ENCODE measurements around the gene ACAD8. TPM values are rescaled to one million over a fixed set of nuclear protein-coding genes. Genes with fewer than 3 reads are reported as not detected.

ACAD8 gene
- total and polyA plus RNA-seq, 2 of the 4 experiments (the other 2 are of a cell fraction) = 11.1 to 21.2 TPM

GRCh38 chr11:134235399-134235798, 18.0 kb upstream of the ACAD8 start:
- Histone ChIP-seq H3K18ac (ENCODE audit: low read depth, low read length) (no peak overlapping the region), H4K20me1 (ENCODE audit: insufficient read depth, low read length) (peaks cover 17% of the 10 kb centered on the region), H4K8ac (ENCODE audit: low read depth in 2 of 2, low read length in 2 of 2) (no peak overlapping the region), H2BK120ac (ENCODE audit: low read depth, low read length) (no peak overlapping the region), H3K4me3 (ENCODE audit: insufficient read depth, low read depth, low read length) (no peak overlapping the region), H3K4me2 (ENCODE audit: low read depth, low read length) (no peak overlapping the region), H2BK15ac (ENCODE audit: low read depth, low read length) (no peak overlapping the region), H3K9me1 (ENCODE audit: insufficient read depth, low read length) (peaks cover 7% of the 10 kb centered on the region; the same call in 1 of the 2 replicates), H2AFZ (replicated peaks; ENCODE audit: low read length, poor library complexity) (no peak overlapping the region), H3K4ac (ENCODE audit: low read depth, low read length) (no peak overlapping the region), H2BK20ac (ENCODE audit: low read depth, low read length) (no peak overlapping the region), H3K4me1 (ENCODE audit: control insufficient read depth, insufficient read depth, low read length) (no peaks in the 10 kb centered on the region), H3K14ac (replicated peaks; ENCODE audit: low read depth, low read length) (no peak overlapping the region), H3K79me1 (ENCODE audit: low read depth in 1 of 2, low read length in 2 of 2) (peaks cover 14 to 45% of the 10 kb centered on the region in 2 experiments), H3K27me3 (ENCODE audit: control insufficient read depth, insufficient read depth, low read length) (no peaks in the 10 kb centered on the region), H3K9ac (ENCODE audit: low read depth, low read length) (no peak overlapping the region), H3K23ac (ENCODE audit: low read depth, low read length) (no peak overlapping the region), H2BK5ac (ENCODE audit: low read depth, low read length, poor library complexity, severe bottlenecking) (no peak overlapping the region), H4K91ac (ENCODE audit: insufficient read depth, low read depth, low read length) (no peak overlapping the region), H2AK9ac (replicated peaks; ENCODE audit: low read depth, low read length, poor library complexity) (no peak overlapping the region), H3K9me3 (ENCODE audit: control insufficient read depth, insufficient read depth, low read length) (no peaks in the 10 kb centered on the region), H3K56ac (ENCODE audit: extremely low read depth, insufficient read depth, low read length) (no peak overlapping the region), H4K5ac (ENCODE audit: low read depth, low read length) (no peak overlapping the region), H3K36me3 (ENCODE audit: control insufficient read depth, insufficient read depth, low read length) (peaks cover 17% of the 10 kb centered on the region), H3K27ac (ENCODE audit: insufficient read depth, low read length) (no peak overlapping the region), H2AK5ac (ENCODE audit: low read depth, low read length) (no peak overlapping the region)
- dilution Hi-C loops (cut with HindIII; ENCODE audit: low sequenced_read_pairs, unreplicated experiment) (no loop called here), intact Hi-C loops (cut with micrococcal nuclease) (no loop called here), in situ Hi-C loops (cut with MboI; ENCODE audit: low sequenced_read_pairs) (no loop called here)
- CTCF ChIA-PET = interaction anchor here (2.1 kb wide), 1 partner anchor 28 kb away, joined by 5 read pairs; no protein-coding TSS in a partner anchor
- ATAC-seq (ENCODE audit: low read depth) (no peak), DNase-seq (no peak)
- BruUV-seq (replicated peaks) = no TSS peak
- TF ChIP-seq CEBPB (IDR thresholded peaks at IDR 0.05; ENCODE audit: low read depth, low read length) (no peak), SMC3 (IDR thresholded peaks at IDR 0.05; ENCODE audit: low read depth, low read length) (no peak), MAZ (IDR thresholded peaks at IDR 0.05; ENCODE audit: borderline replicate concordance, low read depth, low read length) (no peak), FOS (IDR thresholded peaks at IDR 0.05; ENCODE audit: low read depth, low read length) (no peak)
- TF ChIP-seq, protein P1, sequence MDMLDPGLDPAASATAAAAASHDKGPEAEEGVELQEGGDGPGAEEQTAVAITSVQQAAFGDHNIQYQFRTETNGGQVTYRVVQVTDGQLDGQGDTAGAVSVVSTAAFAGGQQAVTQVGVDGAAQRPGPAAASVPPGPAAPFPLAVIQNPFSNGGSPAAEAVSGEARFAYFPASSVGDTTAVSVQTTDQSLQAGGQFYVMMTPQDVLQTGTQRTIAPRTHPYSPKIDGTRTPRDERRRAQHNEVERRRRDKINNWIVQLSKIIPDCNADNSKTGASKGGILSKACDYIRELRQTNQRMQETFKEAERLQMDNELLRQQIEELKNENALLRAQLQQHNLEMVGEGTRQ (IDR thresholded peaks at IDR 0.05; ENCODE audit: low read depth, low read length) = no peak
- TF ChIP-seq, protein P2, sequence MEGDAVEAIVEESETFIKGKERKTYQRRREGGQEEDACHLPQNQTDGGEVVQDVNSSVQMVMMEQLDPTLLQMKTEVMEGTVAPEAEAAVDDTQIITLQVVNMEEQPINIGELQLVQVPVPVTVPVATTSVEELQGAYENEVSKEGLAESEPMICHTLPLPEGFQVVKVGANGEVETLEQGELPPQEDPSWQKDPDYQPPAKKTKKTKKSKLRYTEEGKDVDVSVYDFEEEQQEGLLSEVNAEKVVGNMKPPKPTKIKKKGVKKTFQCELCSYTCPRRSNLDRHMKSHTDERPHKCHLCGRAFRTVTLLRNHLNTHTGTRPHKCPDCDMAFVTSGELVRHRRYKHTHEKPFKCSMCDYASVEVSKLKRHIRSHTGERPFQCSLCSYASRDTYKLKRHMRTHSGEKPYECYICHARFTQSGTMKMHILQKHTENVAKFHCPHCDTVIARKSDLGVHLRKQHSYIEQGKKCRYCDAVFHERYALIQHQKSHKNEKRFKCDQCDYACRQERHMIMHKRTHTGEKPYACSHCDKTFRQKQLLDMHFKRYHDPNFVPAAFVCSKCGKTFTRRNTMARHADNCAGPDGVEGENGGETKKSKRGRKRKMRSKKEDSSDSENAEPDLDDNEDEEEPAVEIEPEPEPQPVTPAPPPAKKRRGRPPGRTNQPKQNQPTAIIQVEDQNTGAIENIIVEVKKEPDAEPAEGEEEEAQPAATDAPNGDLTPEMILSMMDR (conservative IDR thresholded peaks at IDR 0.05; ENCODE audit: low read depth, low read length) = no peak
- POLR2A ChIA-PET (ENCODE audit: unreplicated experiment) = no interaction called here
- no CpG with 5 or more reads among the region's 3 CpGs for WGBS, 2 experiments (ENCODE audit: extremely low coverage in 2 of 2, insufficient read length in 1 of 2)

Measured in IMR-90 (cell line).